ENCODE measurements around the gene MGAT5.

DNA sequence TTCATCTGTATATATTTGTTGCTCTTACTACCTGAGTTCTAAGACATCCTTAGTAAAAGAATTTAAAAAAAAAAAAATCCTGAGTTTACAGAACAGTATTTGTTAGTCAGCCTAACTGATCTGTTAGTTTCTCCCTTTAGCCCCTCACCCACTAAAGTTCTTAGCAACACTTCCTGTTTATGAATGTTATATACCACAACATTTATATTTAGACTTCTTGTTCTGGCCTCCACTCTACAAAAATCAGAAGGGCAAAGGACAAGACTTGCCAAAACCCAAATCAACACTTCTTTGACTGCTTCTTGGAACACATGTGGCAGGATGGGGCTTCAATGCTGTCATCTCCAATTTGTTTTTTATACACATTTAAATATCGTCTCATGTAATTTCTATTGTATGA lies 71.1 kb downstream of the MGAT5 start:
- TF ChIP-seq, protein P1, sequence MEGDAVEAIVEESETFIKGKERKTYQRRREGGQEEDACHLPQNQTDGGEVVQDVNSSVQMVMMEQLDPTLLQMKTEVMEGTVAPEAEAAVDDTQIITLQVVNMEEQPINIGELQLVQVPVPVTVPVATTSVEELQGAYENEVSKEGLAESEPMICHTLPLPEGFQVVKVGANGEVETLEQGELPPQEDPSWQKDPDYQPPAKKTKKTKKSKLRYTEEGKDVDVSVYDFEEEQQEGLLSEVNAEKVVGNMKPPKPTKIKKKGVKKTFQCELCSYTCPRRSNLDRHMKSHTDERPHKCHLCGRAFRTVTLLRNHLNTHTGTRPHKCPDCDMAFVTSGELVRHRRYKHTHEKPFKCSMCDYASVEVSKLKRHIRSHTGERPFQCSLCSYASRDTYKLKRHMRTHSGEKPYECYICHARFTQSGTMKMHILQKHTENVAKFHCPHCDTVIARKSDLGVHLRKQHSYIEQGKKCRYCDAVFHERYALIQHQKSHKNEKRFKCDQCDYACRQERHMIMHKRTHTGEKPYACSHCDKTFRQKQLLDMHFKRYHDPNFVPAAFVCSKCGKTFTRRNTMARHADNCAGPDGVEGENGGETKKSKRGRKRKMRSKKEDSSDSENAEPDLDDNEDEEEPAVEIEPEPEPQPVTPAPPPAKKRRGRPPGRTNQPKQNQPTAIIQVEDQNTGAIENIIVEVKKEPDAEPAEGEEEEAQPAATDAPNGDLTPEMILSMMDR (conservative IDR thresholded peaks at IDR 0.05; ENCODE audit: low read length): no peak
- no peak for TF ChIP-seq EZH2phosphoT487 (IDR thresholded peaks at IDR 0.05; ENCODE audit: borderline replicate concordance, low read depth, low read length)
